PC-3 (cell line): ENCODE results near the gene GLB1L. TPM values are rescaled to one million over a fixed set of nuclear protein-coding genes. Genes with fewer than 3 reads are reported as not detected.

Experiments used
- ATAC-seq: fragments of 200-7000 bp; cut with Tn5 transposase; 2 replicates; pipeline ENCODE4 v1.9.1; 2020; ENCODE audit warnings: mild to moderate bottlenecking, moderate library complexity
- BruUV-seq: library from RNA; stranded (reverse); fragments of 400-500 nt; replicated peaks from 2 replicates; lab custom pipeline; 2021; lab: Mats Ljungman, UMichigan
- CTCF ChIA-PET: fragments of 300-600 bp; sonication (Branson Sonifier 250); formaldehyde crosslinking; loops from one replicate; lab custom pipeline; 2022; ENCODE audit warnings: antibody characterized with exemption; lab: Charles Lee
- POLR2A ChIA-PET: fragments of 300-600 bp; sonication (Branson Sonifier 250); formaldehyde crosslinking; loops from one replicate; lab custom pipeline; 2022; ENCODE audit warnings: antibody characterized with exemption; ENCODE audit not compliant: unreplicated experiment; lab: Charles Lee
- DNase-seq: peaks from one replicate; pipeline ENCODE4 v3.0.0-alpha.2; 2015
- H2AFZ ChIP-seq: fragments of 300-600 bp; sonication (generic); 2 replicates; pipeline ENCODE4 v1.6.0; 2016; ENCODE audit warnings: antibody characterized with exemption, low read length
- H3F3A ChIP-seq: fragments of 300-600 bp; sonication (generic); one replicate; pipeline ENCODE4 v1.6.0; 2017; ENCODE audit warnings: antibody characterized with exemption, low read length, control low read depth, mild to moderate bottlenecking; ENCODE audit not compliant: unreplicated experiment
- H3K27ac ChIP-seq: fragments of 300-600 bp; sonication (generic); 2 replicates; pipeline ENCODE4 v1.5.1; 2016; ENCODE audit warnings: mild to moderate bottlenecking, low read length
- H3K27me3 ChIP-seq: fragments of 300-600 bp; sonication (generic); 2 replicates; pipeline ENCODE4 v1.6.1; 2016; ENCODE audit warnings: low read length, mixed read lengths
- H3K36me3 ChIP-seq: fragments of 300-600 bp; sonication (generic); 2 replicates; pipeline ENCODE4 v1.6.1; 2016; ENCODE audit warnings: low read depth, mixed run types, low read length, mixed read lengths
- H3K4me1 ChIP-seq: fragments of 300-600 bp; sonication (generic); 2 replicates; pipeline ENCODE4 v1.5.1; 2016; ENCODE audit warnings: low read length; ENCODE audit not compliant: insufficient read depth
- H3K4me2 ChIP-seq: fragments of 300-600 bp; sonication (generic); 2 replicates; pipeline ENCODE4 v1.6.0; 2016; ENCODE audit warnings: low read length
- H3K4me3 ChIP-seq: fragments of 300-600 bp; sonication (generic); 2 replicates; pipeline ENCODE4 v1.5.1; 2016; ENCODE audit warnings: mild to moderate bottlenecking, low read length, mixed read lengths
- H3K79me2 ChIP-seq: fragments of 300-600 bp; sonication (generic); 2 replicates; pipeline ENCODE4 v1.6.1; 2017; ENCODE audit warnings: low read length, mixed read lengths
- H3K9ac ChIP-seq: fragments of 300-600 bp; sonication (generic); 2 replicates; pipeline ENCODE4 v1.6.0; 2016; ENCODE audit warnings: mild to moderate bottlenecking, low read length
- H3K9me2 ChIP-seq: fragments of 300-600 bp; sonication (generic); replicated peaks from 2 replicates; pipeline ENCODE4 v1.6.1; 2016; ENCODE audit warnings: mixed run types, low read length, mixed read lengths
- H3K9me3 ChIP-seq: fragments of 300-600 bp; sonication (generic); 2 replicates; pipeline ENCODE4 v1.6.1; 2016; ENCODE audit warnings: low read length, mixed read lengths
- H4K20me1 ChIP-seq: fragments of 300-600 bp; sonication (generic); 2 replicates; pipeline ENCODE4 v1.6.1; 2016; ENCODE audit warnings: low read length, mixed read lengths
- CTCF ChIP-seq: fragments of 300-600 bp; sonication (generic); conservative IDR thresholded peaks from 2 replicates; pipeline ENCODE4 v1.5.1; 2017; ENCODE audit warnings: antibody characterized with exemption, low read depth, mild to moderate bottlenecking, low read length
- EZH2 ChIP-seq: fragments of 300-600 bp; sonication (generic); IDR thresholded peaks from one replicate; pipeline ENCODE4 v1.6.1; 2017; ENCODE audit warnings: antibody characterized with exemption, mild to moderate bottlenecking, low read length; ENCODE audit not compliant: unreplicated experiment
- EZH2phosphoT487 ChIP-seq: fragments of 300-600 bp; sonication (generic); IDR thresholded peaks from 2 replicates; pipeline ENCODE4 v1.6.1; 2018; ENCODE audit warnings: mild to moderate bottlenecking, antibody characterized with exemption, low read length, borderline replicate concordance
- intact Hi-C: fragments of 100-400 bp; cut with micrococcal nuclease; formaldehyde crosslinking; loops from 2 replicates; pipeline ENCODE4 v1.9.0; 2023
- total RNA-seq: library from RNA; depleted of rRNA; stranded (reverse); fragments of >200 nt; gene quantifications from 2 replicates; pipeline ENCODE4 v1.2.3, GENCODE V29; 2014

Gene GLB1L
- total RNA-seq, 1 experiment from 2014 or later = 6.0 TPM

GRCh38 chr2:219209236-219210195, 35.7 kb downstream of the GLB1L start:
- no peaks in the 10 kb centered on the region for H3K27me3 ChIP-seq
- H3K4me2 ChIP-seq = no peak overlapping the region
- peaks cover 4% of the 10 kb centered on the region for H3K36me3 ChIP-seq
- H3K9me2 ChIP-seq = no peaks in the 10 kb centered on the region
- no peaks in the 10 kb centered on the region for H4K20me1 ChIP-seq
- BruUV-seq = no TSS peak
- no peak overlapping the region for H3K4me3 ChIP-seq
- H3K27ac ChIP-seq = no peak overlapping the region
- no peak overlapping the region for H2AFZ ChIP-seq
- intact Hi-C loops = no loop called here
- ATAC-seq (no peak), DNase-seq (no peak)
- no peaks in the 10 kb centered on the region for H3K9me3 ChIP-seq
- ChIA-PET POLR2A (no interaction called here), CTCF (no interaction called here)
- H3K9ac ChIP-seq = no peak overlapping the region
- H3K79me2 ChIP-seq = peaks cover 5% of the 10 kb centered on the region; the same call in 1 of the 2 replicates
- peaks cover 20% of the 10 kb centered on the region for H3K4me1 ChIP-seq
- TF ChIP-seq EZH2phosphoT487 (no peak), CTCF (no peak), EZH2 (no peak)
- no peaks in the 10 kb centered on the region for H3F3A ChIP-seq

GRCh38 chr2:219207884-219208740, 37.1 kb downstream of the GLB1L start:
- peaks cover 20% of the 10 kb centered on the region for H3K4me1 ChIP-seq
- ATAC-seq (no peak; the same call in 1 of the 2 replicates), DNase-seq (peak; percentile 38)
- ChIA-PET POLR2A (interaction anchor here (0.6 kb wide), 1 partner anchor 50 kb away, joined by 4 read pairs; no protein-coding TSS in a partner anchor), CTCF (interaction anchor here (0.7 kb wide), 1 partner anchor 522 kb away, joined by 4 read pairs; no protein-coding TSS in a partner anchor)
- peak overlapping the region; percentile 61 for H2AFZ ChIP-seq
- H3K27ac ChIP-seq = no peak overlapping the region
- no peak for TF ChIP-seq EZH2
- TF ChIP-seq EZH2phosphoT487 = no peak
- no peak for TF ChIP-seq CTCF
- H3K79me2 ChIP-seq = peaks cover 5% of the 10 kb centered on the region; the same call in 1 of the 2 replicates
- peak overlapping the region; percentile 96 for H3K4me2 ChIP-seq
- H3K9ac ChIP-seq = no peak overlapping the region
- no peaks in the 10 kb centered on the region for H4K20me1 ChIP-seq
- peaks cover 2% of the 10 kb centered on the region; the same call in 1 of the 2 replicates for H3K36me3 ChIP-seq
- H3K9me2 ChIP-seq = no peaks in the 10 kb centered on the region
- intact Hi-C loops = loop anchor here (1.0 kb wide), 2 partner anchors 9 to 48 kb away; partner anchors contain the start of gene NHEJ1
- peak overlapping the region; percentile 66 for H3K4me3 ChIP-seq
- H3K9me3 ChIP-seq = no peaks in the 10 kb centered on the region
- BruUV-seq = no TSS peak
- H3K27me3 ChIP-seq = no peaks in the 10 kb centered on the region
- H3F3A ChIP-seq = no peaks in the 10 kb centered on the region
